A673 (cell line): ENCODE results near the gene SLC29A2.

Experiments used
- EZH2 ChIP-seq: fragments of 200-600 bp; sonication (generic); IDR thresholded peaks from 2 replicates; pipeline ENCODE4 v1.6.1; 2017; ENCODE audit warnings: borderline replicate concordance, low read depth, mild to moderate bottlenecking, mixed read lengths, antibody characterized with exemption, low read length; ENCODE audit not compliant: poor library complexity, severe bottlenecking
- TF ChIP-seq, protein P1 (sequence below): fragments of 300-800, 200-600 bp; sonication (generic); conservative IDR thresholded peaks from 2 replicates; pipeline ENCODE4 v1.5.1; 2017; ENCODE audit warnings: low read depth, mild to moderate bottlenecking, antibody characterized with exemption, low read length, moderate library complexity, mixed read lengths

DNA sequence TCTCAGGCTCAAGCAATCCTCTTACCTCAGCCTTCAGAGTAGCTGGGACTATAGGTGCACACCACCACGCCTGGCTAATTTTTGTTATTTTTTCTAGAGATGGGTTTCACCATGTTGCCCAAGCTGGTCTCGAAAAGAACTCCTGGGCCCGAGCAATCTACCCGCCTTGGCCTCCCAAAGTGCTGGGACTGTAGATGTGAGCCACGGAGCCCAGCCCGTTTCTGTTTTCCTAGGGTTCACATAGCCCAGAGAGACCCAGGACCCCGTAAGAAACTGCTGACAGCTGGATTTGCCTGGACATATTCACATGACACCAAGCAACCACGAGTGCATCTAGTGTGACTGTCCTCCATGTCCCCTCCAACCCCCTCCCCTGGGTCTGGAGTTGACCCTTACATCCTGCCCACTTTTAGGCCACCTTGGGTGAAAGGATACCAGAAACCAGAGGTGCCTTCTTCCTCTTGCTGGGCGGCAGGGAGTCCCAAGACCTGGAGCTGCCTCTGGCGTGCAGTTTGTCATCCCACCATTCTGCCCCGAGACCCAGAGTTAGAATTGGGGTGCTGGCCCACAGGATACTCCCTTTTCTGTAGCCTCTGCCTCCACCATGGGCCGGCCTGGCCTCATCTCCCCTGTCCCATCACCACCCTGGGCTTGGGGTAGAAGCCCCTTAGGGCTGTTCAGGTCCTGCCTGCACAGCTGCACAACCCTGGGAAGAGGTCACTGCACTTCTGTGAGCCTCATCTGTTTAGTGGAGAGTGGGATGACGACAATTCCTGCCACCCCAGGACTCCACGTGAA is 31.7 kb downstream of the SLC29A2 start:
- TF ChIP-seq, protein P1, sequence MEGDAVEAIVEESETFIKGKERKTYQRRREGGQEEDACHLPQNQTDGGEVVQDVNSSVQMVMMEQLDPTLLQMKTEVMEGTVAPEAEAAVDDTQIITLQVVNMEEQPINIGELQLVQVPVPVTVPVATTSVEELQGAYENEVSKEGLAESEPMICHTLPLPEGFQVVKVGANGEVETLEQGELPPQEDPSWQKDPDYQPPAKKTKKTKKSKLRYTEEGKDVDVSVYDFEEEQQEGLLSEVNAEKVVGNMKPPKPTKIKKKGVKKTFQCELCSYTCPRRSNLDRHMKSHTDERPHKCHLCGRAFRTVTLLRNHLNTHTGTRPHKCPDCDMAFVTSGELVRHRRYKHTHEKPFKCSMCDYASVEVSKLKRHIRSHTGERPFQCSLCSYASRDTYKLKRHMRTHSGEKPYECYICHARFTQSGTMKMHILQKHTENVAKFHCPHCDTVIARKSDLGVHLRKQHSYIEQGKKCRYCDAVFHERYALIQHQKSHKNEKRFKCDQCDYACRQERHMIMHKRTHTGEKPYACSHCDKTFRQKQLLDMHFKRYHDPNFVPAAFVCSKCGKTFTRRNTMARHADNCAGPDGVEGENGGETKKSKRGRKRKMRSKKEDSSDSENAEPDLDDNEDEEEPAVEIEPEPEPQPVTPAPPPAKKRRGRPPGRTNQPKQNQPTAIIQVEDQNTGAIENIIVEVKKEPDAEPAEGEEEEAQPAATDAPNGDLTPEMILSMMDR: no peak
- no peak for TF ChIP-seq EZH2
